HCT116 (cell line): Measurements from ENCODE around the gene WDR27. TPM values are rescaled to one million over a fixed set of nuclear protein-coding genes. Genes with fewer than 3 reads are reported as not detected.

Experiments used
- ATAC-seq: fragments of 200-7000 bp; cut with Tn5 transposase; 2 replicates; pipeline ENCODE4 v1.9.1; 2020; ENCODE audit warnings: mild to moderate bottlenecking, moderate library complexity
- BruUV-seq: library from RNA; stranded (reverse); fragments of 400-500 nt; replicated peaks from 2 replicates; lab custom pipeline; 2021; lab: Mats Ljungman, UMichigan
- CTCF ChIA-PET: fragments of 300-600 bp; sonication (Branson Sonifier 250); formaldehyde crosslinking; loops from one replicate; lab custom pipeline; 2021; ENCODE audit warnings: antibody characterized with exemption; lab: Charles Lee
- POLR2A ChIA-PET: fragments of 300-600, 350-600 bp; sonication (Branson Sonifier 250); formaldehyde crosslinking; loops from one replicate; lab custom pipeline; 2021; ENCODE audit warnings: antibody characterized with exemption; lab: Charles Lee
- RAD21 ChIA-PET, 2 experiments: fragments of 300-600 bp; sonication (Branson Sonifier 250); formaldehyde crosslinking; loops; one replicate each; lab custom pipeline; 2023; ENCODE audit warnings: low total read pairs in 2 of 2; ENCODE audit not compliant: uncharacterized antibody in 2 of 2, unreplicated experiment in 2 of 2, low non-redundant PET in 1 of 2; lab: Charles Lee
- DNase-seq: peaks from one replicate; pipeline ENCODE4 v3.0.0-alpha.2; 2010; ENCODE audit warnings: low read depth, low spot score
- H2AFZ ChIP-seq: fragments of 200-600 bp; shearing (Covaris generic), sonication (generic); 2 replicates; pipeline ENCODE4 v1.6.1; 2017; ENCODE audit warnings: low read depth, mixed run types, mixed read lengths, antibody characterized with exemption, low read length; ENCODE audit not compliant: poor library complexity, severe bottlenecking
- H3K27ac ChIP-seq: 2 replicates; pipeline ENCODE4 v1.5.1; 2012; ENCODE audit warnings: low read depth, low read length
- H3K27me3 ChIP-seq: fragments of 200-600 bp; sonication (generic); 2 replicates; pipeline ENCODE4 v1.6.1; 2016; ENCODE audit warnings: mixed run types, low read length, mixed read lengths; ENCODE audit not compliant: insufficient read depth
- H3K36me3 ChIP-seq, 2 experiments: fragments of 200-500 bp in 1 of 2; fragments of 200-600 bp in 1 of 2; sonication (Bioruptor generic) in 1 of 2; sonication (generic) in 1 of 2; 2 replicates each; pipeline versions ENCODE4 v1.5.1 to v1.6.1; 2014 to 2016; ENCODE audit warnings: low read length in 2 of 2, inconsistent platforms in 1 of 2, mixed read lengths in 1 of 2, mixed run types in 1 of 2; ENCODE audit not compliant: insufficient read depth in 2 of 2, control insufficient read depth in 1 of 2
- H3K4me1 ChIP-seq, 2 experiments: fragments of 200-600 bp in 1 of 2; sonication (generic) in 1 of 2; 2 replicates each; pipeline versions ENCODE4 v1.5.1 to v1.6.1; 2012 to 2017; ENCODE audit warnings: low read length in 2 of 2, inconsistent platforms in 1 of 2, mild to moderate bottlenecking in 1 of 2, mixed read lengths in 1 of 2, mixed run types in 1 of 2, moderate library complexity in 1 of 2; ENCODE audit not compliant: insufficient read depth in 2 of 2, control insufficient read depth in 1 of 2
- H3K4me2 ChIP-seq: fragments of 200-600 bp; sonication (generic); 2 replicates; pipeline ENCODE4 v1.6.1; 2017; ENCODE audit warnings: mixed run types, low read length, mixed read lengths
- H3K4me3 ChIP-seq, 2 experiments: fragments of 200-600 bp in 1 of 2; sonication (generic) in 1 of 2; replicated peaks in 1 of 2; 2 replicates each; pipeline ENCODE4 v1.5.1; 2011 to 2016; ENCODE audit warnings: low read length in 2 of 2, control low read depth in 1 of 2, low read depth in 1 of 2, mild to moderate bottlenecking in 1 of 2, mixed read lengths in 1 of 2, mixed run types in 1 of 2
- H3K79me2 ChIP-seq: fragments of 200-600 bp; sonication (generic); 2 replicates; pipeline ENCODE4 v1.6.1; 2017; ENCODE audit warnings: mild to moderate bottlenecking, mixed run types, low read length, moderate library complexity, mixed read lengths; ENCODE audit not compliant: insufficient read depth
- H3K9ac ChIP-seq: fragments of 200-600 bp; sonication (generic); 2 replicates; pipeline ENCODE4 v1.6.1; 2016; ENCODE audit warnings: low read length, mixed read lengths
- H3K9me2 ChIP-seq: fragments of 200-600 bp; sonication (generic), shearing (Covaris generic); 2 replicates; pipeline ENCODE4 v1.6.1; 2017; ENCODE audit warnings: mixed run types, mild to moderate bottlenecking, moderate library complexity; ENCODE audit not compliant: insufficient read depth
- H3K9me3 ChIP-seq, 2 experiments: fragments of 200-500 bp in 1 of 2; fragments of 200-600 bp in 1 of 2; sonication (Bioruptor generic) in 1 of 2; sonication (generic) in 1 of 2; 2 replicates each; pipeline ENCODE4 v1.6.1; 2014 to 2017; ENCODE audit warnings: low read length in 2 of 2, mixed read lengths in 2 of 2, inconsistent platforms in 1 of 2, low read depth in 1 of 2, mild to moderate bottlenecking in 1 of 2, mixed run types in 1 of 2, moderate library complexity in 1 of 2; ENCODE audit not compliant: control insufficient read depth in 1 of 2, insufficient read depth in 1 of 2
- H4K20me1 ChIP-seq: fragments of 200-600 bp; sonication (generic), shearing (Covaris generic); 2 replicates; pipeline ENCODE4 v1.6.1; 2017; ENCODE audit warnings: mixed run types, mild to moderate bottlenecking, moderate library complexity; ENCODE audit not compliant: insufficient read depth
- CBX3 ChIP-seq: IDR thresholded peaks from 2 replicates; pipeline ENCODE4 v1.6.1; 2012; ENCODE audit warnings: low read depth
- EGR1 ChIP-seq: IDR thresholded peaks from 2 replicates; pipeline ENCODE4 v1.6.1; 2012; ENCODE audit warnings: low read depth
- ELF1 ChIP-seq: IDR thresholded peaks from 2 replicates; pipeline ENCODE4 v1.6.1; 2012; ENCODE audit warnings: low read depth, borderline replicate concordance
- EZH2 ChIP-seq: fragments of 200-600 bp; sonication (generic); IDR thresholded peaks from 2 replicates; pipeline ENCODE4 v1.6.1; 2017; ENCODE audit warnings: antibody characterized with exemption, mixed run types
- EZH2phosphoT487 ChIP-seq: fragments of 200-600 bp; IDR thresholded peaks from 2 replicates; pipeline ENCODE4 v1.6.1; 2018; ENCODE audit warnings: antibody characterized with exemption, borderline replicate concordance
- FOSL1 ChIP-seq: IDR thresholded peaks from 2 replicates; pipeline ENCODE4 v1.6.1; 2012; ENCODE audit warnings: low read depth
- JUND ChIP-seq: IDR thresholded peaks from 2 replicates; pipeline ENCODE4 v1.6.1; 2012
- POLR2A ChIP-seq: IDR thresholded peaks from 2 replicates; pipeline ENCODE4 v1.7.0; 2011; ENCODE audit warnings: borderline replicate concordance; ENCODE audit not compliant: insufficient read depth, insufficient read length; ENCODE audit errors: extremely low read depth
- RAD21 ChIP-seq: IDR thresholded peaks from 2 replicates; pipeline ENCODE4 v1.6.1; 2012; ENCODE audit warnings: low read depth, mild to moderate bottlenecking
- SIN3A ChIP-seq: IDR thresholded peaks from 2 replicates; pipeline ENCODE4 v1.6.1; 2012; ENCODE audit warnings: low read depth
- SP1 ChIP-seq: IDR thresholded peaks from 2 replicates; pipeline ENCODE4 v1.6.1; 2012; ENCODE audit warnings: low read depth
- SRF ChIP-seq: IDR thresholded peaks from 2 replicates; pipeline ENCODE4 v1.6.1; 2012; ENCODE audit warnings: low read depth
- TCF7L2 ChIP-seq: IDR thresholded peaks from 2 replicates; pipeline ENCODE4 v1.7.0; 2011; ENCODE audit warnings: borderline replicate concordance, inconsistent platforms; ENCODE audit not compliant: insufficient read depth, insufficient read length; ENCODE audit errors: extremely low read depth
- YY1 ChIP-seq: IDR thresholded peaks from 2 replicates; pipeline ENCODE4 v1.6.1; 2011; ENCODE audit warnings: low read length, low read depth, moderate library complexity, mild to moderate bottlenecking; ENCODE audit not compliant: insufficient replicate concordance; ENCODE audit errors: extremely low read depth
- ZBTB33 ChIP-seq: IDR thresholded peaks from 2 replicates; pipeline ENCODE4 v1.6.1; 2011; ENCODE audit warnings: mild to moderate bottlenecking, low read length, moderate library complexity; ENCODE audit not compliant: insufficient replicate concordance; ENCODE audit errors: extremely low read depth
- ZFX ChIP-seq: fragments of 450-650 bp; IDR thresholded peaks from 2 replicates; pipeline ENCODE4 v1.6.1; 2017
- ZNF274 ChIP-seq: fragments of 200-500 bp; sonication (Bioruptor generic); IDR thresholded peaks from 2 replicates; pipeline ENCODE4 v1.6.1; 2014; ENCODE audit warnings: mild to moderate bottlenecking, low read depth, low read length, inconsistent platforms
- intact Hi-C: fragments of 100-400 bp; cut with micrococcal nuclease; formaldehyde crosslinking; loops from 2 replicates; pipeline ENCODE4 v1.10.0; 2022
- total RNA-seq: library from RNA; stranded (reverse); gene quantifications from one replicate; pipeline ENCODE4 v1.2.1, GENCODE V29; 2021; ENCODE audit not compliant: unreplicated experiment
- TF ChIP-seq, protein P1 (sequence below): IDR thresholded peaks from 2 replicates; pipeline ENCODE4 v1.6.1; 2012
- TF ChIP-seq, protein P2 (sequence below), 3 experiments: fragments of 200-600 bp in 1 of 3; sonication (generic) in 1 of 3; IDR thresholded peaks in 2 of 3; conservative IDR thresholded peaks in 1 of 3; 2 replicates each; pipeline ENCODE4 v1.5.1; 2012 to 2017; ENCODE audit warnings: low read depth in 2 of 3, low read length in 2 of 3, antibody characterized with exemption in 1 of 3, borderline replicate concordance in 1 of 3, control low read depth in 1 of 3, mild to moderate bottlenecking in 1 of 3, mixed read lengths in 1 of 3, mixed run types in 1 of 3, moderate library complexity in 1 of 3; ENCODE audit not compliant: insufficient read depth in 1 of 3
- TF ChIP-seq, protein P3 (sequence below): IDR thresholded peaks from 2 replicates; pipeline ENCODE4 v1.6.1; 2012

WDR27 gene
- total RNA-seq, 1 experiment from 2014 or later, result 60.6 TPM

GRCh38 chr6:169499848-169500247 is 202.0 kb downstream of the WDR27 start:
- Histone ChIP-seq H3K9ac (no peak overlapping the region), H3K9me2 (no peaks in the 10 kb centered on the region), H3K27ac (no peak overlapping the region), H3K9me3 (no peaks in the 10 kb centered on the region), H3K79me2 (no peaks in the 10 kb centered on the region), H3K4me3 (no peak overlapping the region), H3K27me3 (no peaks in the 10 kb centered on the region), H3K36me3 (no peaks in the 10 kb centered on the region), H2AFZ (no peak overlapping the region), H4K20me1 (no peaks in the 10 kb centered on the region), H3K4me1 (no peaks in the 10 kb centered on the region), H3K4me2 (no peak overlapping the region)
- TF ChIP-seq RAD21 (no peak), POLR2A (no peak), ZBTB33 (no peak), EZH2phosphoT487 (no peak), EGR1 (no peak), ELF1 (no peak), SP1 (no peak), SRF (no peak), CBX3 (no peak), EZH2 (no peak), FOSL1 (no peak), ZFX (no peak), TCF7L2 (no peak), YY1 (no peak), SIN3A (no peak), JUND (no peak), ZNF274 (no peak)
- TF ChIP-seq, protein P1, sequence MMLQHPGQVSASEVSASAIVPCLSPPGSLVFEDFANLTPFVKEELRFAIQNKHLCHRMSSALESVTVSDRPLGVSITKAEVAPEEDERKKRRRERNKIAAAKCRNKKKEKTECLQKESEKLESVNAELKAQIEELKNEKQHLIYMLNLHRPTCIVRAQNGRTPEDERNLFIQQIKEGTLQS, result no peak
- TF ChIP-seq, protein P2, sequence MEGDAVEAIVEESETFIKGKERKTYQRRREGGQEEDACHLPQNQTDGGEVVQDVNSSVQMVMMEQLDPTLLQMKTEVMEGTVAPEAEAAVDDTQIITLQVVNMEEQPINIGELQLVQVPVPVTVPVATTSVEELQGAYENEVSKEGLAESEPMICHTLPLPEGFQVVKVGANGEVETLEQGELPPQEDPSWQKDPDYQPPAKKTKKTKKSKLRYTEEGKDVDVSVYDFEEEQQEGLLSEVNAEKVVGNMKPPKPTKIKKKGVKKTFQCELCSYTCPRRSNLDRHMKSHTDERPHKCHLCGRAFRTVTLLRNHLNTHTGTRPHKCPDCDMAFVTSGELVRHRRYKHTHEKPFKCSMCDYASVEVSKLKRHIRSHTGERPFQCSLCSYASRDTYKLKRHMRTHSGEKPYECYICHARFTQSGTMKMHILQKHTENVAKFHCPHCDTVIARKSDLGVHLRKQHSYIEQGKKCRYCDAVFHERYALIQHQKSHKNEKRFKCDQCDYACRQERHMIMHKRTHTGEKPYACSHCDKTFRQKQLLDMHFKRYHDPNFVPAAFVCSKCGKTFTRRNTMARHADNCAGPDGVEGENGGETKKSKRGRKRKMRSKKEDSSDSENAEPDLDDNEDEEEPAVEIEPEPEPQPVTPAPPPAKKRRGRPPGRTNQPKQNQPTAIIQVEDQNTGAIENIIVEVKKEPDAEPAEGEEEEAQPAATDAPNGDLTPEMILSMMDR (IDR thresholded peaks at IDR 0.05 in 2 of 3, conservative IDR thresholded peaks at IDR 0.05 in 1 of 3; ENCODE audit: borderline replicate concordance in 1 of 3, insufficient read depth in 1 of 3, low read depth in 2 of 3, low read length in 2 of 3), result no peak
- TF ChIP-seq, protein P3, sequence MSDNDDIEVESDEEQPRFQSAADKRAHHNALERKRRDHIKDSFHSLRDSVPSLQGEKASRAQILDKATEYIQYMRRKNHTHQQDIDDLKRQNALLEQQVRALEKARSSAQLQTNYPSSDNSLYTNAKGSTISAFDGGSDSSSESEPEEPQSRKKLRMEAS, result no peak
- DNase-seq (no peak), ATAC-seq (no peak)
- RAD21 ChIA-PET, result no interaction called here
- POLR2A ChIA-PET, result no interaction called here
- CTCF ChIA-PET, result no interaction called here
- intact Hi-C loops, result no loop called here
- BruUV-seq, result no TSS peak
